HG03378 (cell line): Measurements from ENCODE around the gene UBE2Q2.
"Not testable (repeated sequence)": the region's sequence is repeated elsewhere in the genome, so short reads cannot be mapped to it uniquely, and the experiment has no call there.

Experiments used
- ATAC-seq: cut with Tn5 transposase; IDR thresholded peaks from one replicate; pipeline ENCODE4 v1.9.1; 2021; ENCODE audit warnings: mild to moderate bottlenecking, moderate library complexity; ENCODE audit not compliant: unreplicated experiment

UBE2Q2 gene

GRCh38 chr15:75864213-75865059 lies 21.2 kb downstream of the UBE2Q2 start:
- ATAC-seq: no peak

- not testable (repeated sequence) for ATAC-seq
These were observed 22.8 kb downstream of the UBE2Q2 start for GRCh38 chr15:75866045-75866444.

- no peak for ATAC-seq
These were observed 23.7 kb downstream of the UBE2Q2 start for GRCh38 chr15:75866916-75867315.

GRCh38 chr15:75867449-75867848 lies 24.2 kb downstream of the UBE2Q2 start:
- no peak for ATAC-seq

- ATAC-seq: no peak
These were observed 24.8 kb downstream of the UBE2Q2 start for GRCh38 chr15:75868019-75868418.

GRCh38 chr15:75869446-75869845 lies 26.2 kb downstream of the UBE2Q2 start:
- no peak for ATAC-seq

- not testable (repeated sequence) for ATAC-seq
These were observed 28.3 kb downstream of the UBE2Q2 start for GRCh38 chr15:75871589-75871988.

- ATAC-seq: no peak
These were observed 29.2 kb downstream of the UBE2Q2 start for GRCh38 chr15:75872403-75872990.

GRCh38 chr15:75884041-75884440 lies 40.8 kb downstream of the UBE2Q2 start:
- ATAC-seq: no peak

GRCh38 chr15:75887178-75887577 lies 43.9 kb downstream of the UBE2Q2 start:
- no peak for ATAC-seq

GRCh38 chr15:75891895-75892294 lies 48.6 kb downstream of the UBE2Q2 start:
- ATAC-seq: no peak

- no peak for ATAC-seq
These were observed 52.5 kb downstream of the UBE2Q2 start for GRCh38 chr15:75895731-75896130.

- no peak for ATAC-seq
These were observed 57.3 kb downstream of the UBE2Q2 start for GRCh38 chr15:75900577-75900976.

- no peak for ATAC-seq
These were observed 58.9 kb downstream of the UBE2Q2 start for GRCh38 chr15:75902129-75902557.

- ATAC-seq: peak; percentile 79
These were observed 60.3 kb downstream of the UBE2Q2 start, which contains the start of gene FBXO22 for GRCh38 chr15:75903331-75904239. Gene FBXO22 (plus strand): TSS chr15:75903878. CDS start chr15:75903964, 86 bp downstream.

- no peak for ATAC-seq
These were observed 62.0 kb downstream of the UBE2Q2 start for GRCh38 chr15:75905231-75905630.

GRCh38 chr15:75910355-75910754 lies 67.1 kb downstream of the UBE2Q2 start:
- not testable (repeated sequence) for ATAC-seq

- ATAC-seq: no peak
These were observed 73.7 kb downstream of the UBE2Q2 start for GRCh38 chr15:75916978-75917377.

GRCh38 chr15:75918135-75918534 lies 74.9 kb downstream of the UBE2Q2 start:
- ATAC-seq: no peak

- ATAC-seq: no peak
These were observed 76.8 kb downstream of the UBE2Q2 start for GRCh38 chr15:75920079-75920478.
